ENCODE results near the gene PTPN14. TPM values are rescaled to one million over a fixed set of nuclear protein-coding genes. Genes with fewer than 3 reads are reported as not detected.

PTPN14 gene
- total RNA-seq, 1 donor from 2014 or later, result 24.6 TPM

- no peak overlapping the region for H3K4me3 ChIP-seq (ENCODE audit: low read depth, low read length)
- DNase-seq (ENCODE audit: low read depth), result no peak
- no peak for TF ChIP-seq CTCF (conservative IDR thresholded peaks at IDR 0.05; ENCODE audit: low read depth, low read length)
Measured at GRCh38 chr1:214377485-214377884, 173.9 kb downstream of the PTPN14 start.

- no peak overlapping the region for H3K4me3 ChIP-seq (ENCODE audit: low read depth, low read length)
- no peak for TF ChIP-seq CTCF (conservative IDR thresholded peaks at IDR 0.05; ENCODE audit: low read depth, low read length)
- no peak for DNase-seq (ENCODE audit: low read depth)
Measured at GRCh38 chr1:214372092-214372491, 179.3 kb downstream of the PTPN14 start.

- DNase-seq (ENCODE audit: low read depth), result no peak
- no peak overlapping the region for H3K4me3 ChIP-seq (ENCODE audit: low read depth, low read length)
- TF ChIP-seq CTCF (conservative IDR thresholded peaks at IDR 0.05; ENCODE audit: low read depth, low read length), result no peak
Measured at GRCh38 chr1:214370615-214371014, 180.8 kb downstream of the PTPN14 start.

GRCh38 chr1:214369364-214369763, 182.0 kb downstream of the PTPN14 start:
- no peak for TF ChIP-seq CTCF (conservative IDR thresholded peaks at IDR 0.05; ENCODE audit: low read depth, low read length)
- DNase-seq (ENCODE audit: low read depth), result no peak
- no peak overlapping the region for H3K4me3 ChIP-seq (ENCODE audit: low read depth, low read length)

- no peak for DNase-seq (ENCODE audit: low read depth)
- H3K4me3 ChIP-seq (ENCODE audit: low read depth, low read length), result no peak overlapping the region
- no peak for TF ChIP-seq CTCF (conservative IDR thresholded peaks at IDR 0.05; ENCODE audit: low read depth, low read length)
Measured at GRCh38 chr1:214367841-214368240, 183.6 kb downstream of the PTPN14 start.

GRCh38 chr1:214364786-214365295, 186.6 kb downstream of the PTPN14 start:
- TF ChIP-seq CTCF (conservative IDR thresholded peaks at IDR 0.05; ENCODE audit: low read depth, low read length), result no peak
- DNase-seq (ENCODE audit: low read depth), result no peak
- no peak overlapping the region for H3K4me3 ChIP-seq (ENCODE audit: low read depth, low read length)

- DNase-seq (ENCODE audit: low read depth), result no peak
- no peak for TF ChIP-seq CTCF (conservative IDR thresholded peaks at IDR 0.05; ENCODE audit: low read depth, low read length)
Measured at GRCh38 chr1:214364386-214364785, 187.0 kb downstream of the PTPN14 start.

More at GRCh38 chr1:214364386-214364785, 187.0 kb downstream of the PTPN14 start:
- no peak overlapping the region for H3K4me3 ChIP-seq (ENCODE audit: low read depth, low read length)

Data from epithelial cell of proximal tubule (primary cell).